ENCODE results near the gene RASAL2. TPM values are rescaled to one million over a fixed set of nuclear protein-coding genes. Genes with fewer than 3 reads are reported as not detected.

The RASAL2 gene
- total and polyA plus RNA-seq, 2 of the 4 experiments (the other 2 are of a cell fraction), result 13.1 to 20.6 TPM

DNA sequence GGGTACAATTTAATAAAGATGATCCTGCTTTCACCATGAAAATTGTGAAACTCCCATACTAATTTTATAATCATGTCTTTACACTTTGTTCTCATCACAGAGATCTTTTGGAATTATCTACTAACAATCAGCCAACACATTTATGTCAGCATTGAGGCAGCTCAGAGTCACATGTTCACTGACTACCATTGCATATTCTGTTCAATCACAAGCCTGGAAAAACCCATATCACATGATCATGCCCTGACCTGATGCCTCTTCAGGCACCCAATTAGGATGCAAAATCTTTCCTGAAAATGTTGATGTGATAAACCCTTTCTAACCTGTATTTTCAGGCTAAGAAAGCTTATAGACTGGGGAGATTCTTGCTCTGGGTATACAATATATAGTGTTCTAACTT lies 21.6 kb upstream of the RASAL2 start:
- no peak for ATAC-seq (ENCODE audit: low read depth)
- H2BK120ac ChIP-seq (ENCODE audit: low read depth, low read length), result no peak overlapping the region
- no peak overlapping the region for H2AK9ac ChIP-seq (replicated peaks; ENCODE audit: low read depth, low read length, poor library complexity)
- no peak overlapping the region for H3K14ac ChIP-seq (replicated peaks; ENCODE audit: low read depth, low read length)
- no peak overlapping the region for H3K23ac ChIP-seq (ENCODE audit: low read depth, low read length)
- H2BK20ac ChIP-seq (ENCODE audit: low read depth, low read length), result no peak overlapping the region
- no peak overlapping the region for H2BK5ac ChIP-seq (ENCODE audit: low read depth, low read length, poor library complexity, severe bottlenecking)
- no peak overlapping the region for H2BK15ac ChIP-seq (ENCODE audit: low read depth, low read length)
- H3K4me1 ChIP-seq (ENCODE audit: control insufficient read depth, insufficient read depth, low read length), result no peaks in the 10 kb centered on the region
- no peak overlapping the region for H3K9ac ChIP-seq (ENCODE audit: low read depth, low read length)
- no peak overlapping the region for H2AK5ac ChIP-seq (ENCODE audit: low read depth, low read length)
- H3K4ac ChIP-seq (ENCODE audit: low read depth, low read length), result no peak overlapping the region
- no peak overlapping the region for H3K4me3 ChIP-seq (ENCODE audit: insufficient read depth, low read depth, low read length)
- no peak overlapping the region for H2AFZ ChIP-seq (replicated peaks; ENCODE audit: low read length, poor library complexity)
- H3K9me1 ChIP-seq (ENCODE audit: insufficient read depth, low read length), result no peaks in the 10 kb centered on the region
- no peaks in the 10 kb centered on the region for H3K9me3 ChIP-seq (ENCODE audit: control insufficient read depth, insufficient read depth, low read length)
- CTCF ChIA-PET, result no interaction called here
- H3K79me1 ChIP-seq (ENCODE audit: low read depth in 1 of 2, low read length in 2 of 2), result no peaks in the 10 kb centered on the region
- dilution Hi-C loops (cut with HindIII; ENCODE audit: low sequenced_read_pairs, unreplicated experiment), result no loop called here
- H4K8ac ChIP-seq (ENCODE audit: low read depth in 2 of 2, low read length in 2 of 2), result no peak overlapping the region
- in situ Hi-C loops (cut with MboI; ENCODE audit: low sequenced_read_pairs), result no loop called here
- no peak overlapping the region for H4K91ac ChIP-seq (ENCODE audit: insufficient read depth, low read depth, low read length)
- POLR2A ChIA-PET (ENCODE audit: unreplicated experiment), result no interaction called here
- H3K27ac ChIP-seq (ENCODE audit: insufficient read depth, low read length), result no peak overlapping the region
- no peak for DNase-seq
- no peak overlapping the region for H4K5ac ChIP-seq (ENCODE audit: low read depth, low read length)
- H3K18ac ChIP-seq (ENCODE audit: low read depth, low read length), result no peak overlapping the region
- H3K4me2 ChIP-seq (ENCODE audit: low read depth, low read length), result no peak overlapping the region
- TF ChIP-seq CEBPB (IDR thresholded peaks at IDR 0.05; ENCODE audit: low read depth, low read length) (no peak), RFX5 (IDR thresholded peaks at IDR 0.05; ENCODE audit: low read depth, low read length) (no peak), NFE2L2 (IDR thresholded peaks at IDR 0.05; ENCODE audit: low read depth, low read length) (no peak), RAD21 (IDR thresholded peaks at IDR 0.05; ENCODE audit: low read length) (no peak), SMC3 (IDR thresholded peaks at IDR 0.05; ENCODE audit: low read depth, low read length) (no peak), FOS (IDR thresholded peaks at IDR 0.05; ENCODE audit: low read depth, low read length) (no peak), MAFK (IDR thresholded peaks at IDR 0.05; ENCODE audit: low read depth, low read length) (no peak), POLR2A (IDR thresholded peaks at IDR 0.05; ENCODE audit: low read depth, low read length) (no peak), MXI1 (IDR thresholded peaks at IDR 0.05; ENCODE audit: borderline replicate concordance, low read depth, low read length) (no peak), CTCF (conservative IDR thresholded peaks at IDR 0.05; ENCODE audit: low read depth, low read length) (no peak), RCOR1 (IDR thresholded peaks at IDR 0.05; ENCODE audit: insufficient replicate concordance, low read length) (no peak), CHD1 (IDR thresholded peaks at IDR 0.05; ENCODE audit: low read depth, low read length) (no peak)
- TF ChIP-seq, protein P1, sequence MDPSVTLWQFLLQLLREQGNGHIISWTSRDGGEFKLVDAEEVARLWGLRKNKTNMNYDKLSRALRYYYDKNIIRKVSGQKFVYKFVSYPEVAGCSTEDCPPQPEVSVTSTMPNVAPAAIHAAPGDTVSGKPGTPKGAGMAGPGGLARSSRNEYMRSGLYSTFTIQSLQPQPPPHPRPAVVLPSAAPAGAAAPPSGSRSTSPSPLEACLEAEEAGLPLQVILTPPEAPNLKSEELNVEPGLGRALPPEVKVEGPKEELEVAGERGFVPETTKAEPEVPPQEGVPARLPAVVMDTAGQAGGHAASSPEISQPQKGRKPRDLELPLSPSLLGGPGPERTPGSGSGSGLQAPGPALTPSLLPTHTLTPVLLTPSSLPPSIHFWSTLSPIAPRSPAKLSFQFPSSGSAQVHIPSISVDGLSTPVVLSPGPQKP (IDR thresholded peaks at IDR 0.05; ENCODE audit: borderline replicate concordance, low read depth, low read length), result no peak
- TF ChIP-seq, protein P2, sequence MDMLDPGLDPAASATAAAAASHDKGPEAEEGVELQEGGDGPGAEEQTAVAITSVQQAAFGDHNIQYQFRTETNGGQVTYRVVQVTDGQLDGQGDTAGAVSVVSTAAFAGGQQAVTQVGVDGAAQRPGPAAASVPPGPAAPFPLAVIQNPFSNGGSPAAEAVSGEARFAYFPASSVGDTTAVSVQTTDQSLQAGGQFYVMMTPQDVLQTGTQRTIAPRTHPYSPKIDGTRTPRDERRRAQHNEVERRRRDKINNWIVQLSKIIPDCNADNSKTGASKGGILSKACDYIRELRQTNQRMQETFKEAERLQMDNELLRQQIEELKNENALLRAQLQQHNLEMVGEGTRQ (IDR thresholded peaks at IDR 0.05; ENCODE audit: low read depth, low read length), result no peak
- BruUV-seq (replicated peaks), result no TSS peak
- H3K56ac ChIP-seq (ENCODE audit: extremely low read depth, insufficient read depth, low read length), result no peak overlapping the region
- intact Hi-C loops (cut with micrococcal nuclease), result no loop called here
- H3K27me3 ChIP-seq (ENCODE audit: control insufficient read depth, insufficient read depth, low read length), result no peaks in the 10 kb centered on the region
- H3K36me3 ChIP-seq (ENCODE audit: control insufficient read depth, insufficient read depth, low read length), result no peaks in the 10 kb centered on the region
- no peaks in the 10 kb centered on the region for H4K20me1 ChIP-seq (ENCODE audit: insufficient read depth, low read length)
